HepG2 (cell line): ENCODE results near the gene C20orf141. TPM values are rescaled to one million over a fixed set of nuclear protein-coding genes. Genes with fewer than 3 reads are reported as not detected.

Experiments
- CTCF ChIP-seq: sonication (generic); formaldehyde crosslinking; IDR thresholded peaks from 2 replicates; pipeline ENCODE4 v1.5.0; 2020; ENCODE audit warnings: mild to moderate bottlenecking, missing genetic modification reagents, moderate library complexity
- HCFC1 ChIP-seq: fragments of 150-350 bp; IDR thresholded peaks from 2 replicates; pipeline ENCODE4 v1.6.1; 2014; ENCODE audit warnings: low read depth, low read length
- JUND ChIP-seq: sonication (generic); formaldehyde crosslinking; IDR thresholded peaks from 2 replicates; pipeline ENCODE4 v1.8.0; 2022; ENCODE audit warnings: mild to moderate bottlenecking, missing genetic modification reagents
- KLF15 ChIP-seq: sonication (generic); formaldehyde crosslinking; IDR thresholded peaks from 2 replicates; pipeline ENCODE4 v1.8.1; 2023; ENCODE audit warnings: borderline replicate concordance, mild to moderate bottlenecking, inconsistent platforms, missing genetic modification reagents, mixed read lengths
- KMT2A ChIP-seq: sonication (generic); formaldehyde crosslinking; IDR thresholded peaks from 2 replicates; pipeline ENCODE4 v1.4.0; 2020; ENCODE audit warnings: missing genetic modification reagents
- MIER2 ChIP-seq: IDR thresholded peaks from 2 replicates; pipeline ENCODE4 v1.6.1; 2016; ENCODE audit warnings: missing biosample characterization, missing genetic modification reagents
- NAIF1 ChIP-seq: sonication (generic); formaldehyde crosslinking; IDR thresholded peaks from 2 replicates; pipeline ENCODE4 v1.5.0; 2020; ENCODE audit warnings: mild to moderate bottlenecking, missing genetic modification reagents, borderline replicate concordance
- NFE2L1 ChIP-seq: sonication (generic); formaldehyde crosslinking; IDR thresholded peaks from 2 replicates; pipeline ENCODE4 v1.4.0; 2020; ENCODE audit warnings: missing genetic modification reagents, mild to moderate bottlenecking, borderline replicate concordance
- NFKB2 ChIP-seq: sonication (generic); formaldehyde crosslinking; IDR thresholded peaks from 2 replicates; pipeline ENCODE4 v1.4.0; 2020; ENCODE audit warnings: missing genetic modification reagents, borderline replicate concordance
- NFKBIZ ChIP-seq: IDR thresholded peaks from 2 replicates; pipeline ENCODE4 v1.6.1; 2018; ENCODE audit warnings: missing genetic modification reagents, missing compliant biosample characterization
- NR0B2 ChIP-seq: sonication (generic); formaldehyde crosslinking; IDR thresholded peaks from 2 replicates; pipeline ENCODE4 v1.4.0; 2020; ENCODE audit warnings: mild to moderate bottlenecking, missing genetic modification reagents
- PHF5A ChIP-seq: IDR thresholded peaks from one replicate; pipeline ENCODE4 v1.6.1; 2018; ENCODE audit warnings: low read depth, missing genetic modification reagents; ENCODE audit not compliant: unreplicated experiment
- SETDB1 ChIP-seq: sonication (generic); formaldehyde crosslinking; IDR thresholded peaks from 2 replicates; pipeline ENCODE4 v1.5.1; 2020; ENCODE audit warnings: missing genetic modification reagents, mild to moderate bottlenecking, borderline replicate concordance
- SMAD1 ChIP-seq: sonication (generic); formaldehyde crosslinking; IDR thresholded peaks from 2 replicates; pipeline ENCODE4 v1.4.0; 2020; ENCODE audit warnings: missing genetic modification reagents, low read depth, mild to moderate bottlenecking, borderline replicate concordance
- TBX3 ChIP-seq: fragments of 450-650 bp; IDR thresholded peaks from 2 replicates; pipeline ENCODE4 v1.6.1; 2017; ENCODE audit warnings: antibody characterized with exemption, mild to moderate bottlenecking, inconsistent platforms, borderline replicate concordance
- TFDP1 ChIP-seq: IDR thresholded peaks from 2 replicates; pipeline ENCODE4 v1.6.1; 2016; ENCODE audit warnings: missing compliant biosample characterization, missing genetic modification reagents, borderline replicate concordance
- ZC3H4 ChIP-seq: sonication (generic); formaldehyde crosslinking; IDR thresholded peaks from 2 replicates; pipeline ENCODE4 v1.4.0; 2020; ENCODE audit warnings: missing genetic modification reagents, borderline replicate concordance
- ZNF333 ChIP-seq: sonication (generic); formaldehyde crosslinking; IDR thresholded peaks from 2 replicates; pipeline ENCODE4 v1.4.0; 2020; ENCODE audit warnings: mild to moderate bottlenecking, missing genetic modification reagents, borderline replicate concordance
- ZNF629 ChIP-seq: sonication (generic); formaldehyde crosslinking; conservative IDR thresholded peaks from 2 replicates; pipeline ENCODE4 v1.5.0; 2020; ENCODE audit warnings: missing genetic modification reagents
- polyA plus RNA-seq, 8 experiments: library from polyadenylated mRNA; depleted of rRNA in 3 of 8; stranded (reverse) in 7 of 8; unstranded in 1 of 8; fragments of >200 nt; fragmentation: Illumina TruSeq in 4 of 8; extraction: Trizol in 4 of 8; gene quantifications; 2 replicates each; pipeline versions ENCODE4 v1.2.1 to v1.2.3, GENCODE V29; 2011 to 2016; ENCODE audit warnings: low read depth in 4 of 8, missing spikeins in 1 of 8, mixed read lengths in 1 of 8; ENCODE audit not compliant: insufficient read depth in 1 of 8
- total RNA-seq, 5 experiments: library from RNA; depleted of rRNA; stranded (reverse); fragments of >200 nt; fragmentation: Illumina TruSeq; extraction: Trizol; gene quantifications; 2 replicates each; pipeline ENCODE4 v1.2.3, GENCODE V29; 2016; ENCODE audit warnings: low read depth in 1 of 5
- TF ChIP-seq, protein P1 (sequence below): sonication (generic); formaldehyde crosslinking; IDR thresholded peaks from 2 replicates; pipeline ENCODE4 v1.5.0; 2020; ENCODE audit warnings: mild to moderate bottlenecking, missing genetic modification reagents
- TF ChIP-seq, protein P2 (sequence below): sonication (generic); formaldehyde crosslinking; IDR thresholded peaks from 2 replicates; pipeline ENCODE4 v1.5.1; 2020; ENCODE audit warnings: mild to moderate bottlenecking, missing genetic modification reagents, moderate library complexity

C20orf141 gene
- total and polyA plus RNA-seq, 2 of the 13 experiments (the other 11 are each of a cell fraction or from before 2014, with no cell fraction given), result not detected

DNA sequence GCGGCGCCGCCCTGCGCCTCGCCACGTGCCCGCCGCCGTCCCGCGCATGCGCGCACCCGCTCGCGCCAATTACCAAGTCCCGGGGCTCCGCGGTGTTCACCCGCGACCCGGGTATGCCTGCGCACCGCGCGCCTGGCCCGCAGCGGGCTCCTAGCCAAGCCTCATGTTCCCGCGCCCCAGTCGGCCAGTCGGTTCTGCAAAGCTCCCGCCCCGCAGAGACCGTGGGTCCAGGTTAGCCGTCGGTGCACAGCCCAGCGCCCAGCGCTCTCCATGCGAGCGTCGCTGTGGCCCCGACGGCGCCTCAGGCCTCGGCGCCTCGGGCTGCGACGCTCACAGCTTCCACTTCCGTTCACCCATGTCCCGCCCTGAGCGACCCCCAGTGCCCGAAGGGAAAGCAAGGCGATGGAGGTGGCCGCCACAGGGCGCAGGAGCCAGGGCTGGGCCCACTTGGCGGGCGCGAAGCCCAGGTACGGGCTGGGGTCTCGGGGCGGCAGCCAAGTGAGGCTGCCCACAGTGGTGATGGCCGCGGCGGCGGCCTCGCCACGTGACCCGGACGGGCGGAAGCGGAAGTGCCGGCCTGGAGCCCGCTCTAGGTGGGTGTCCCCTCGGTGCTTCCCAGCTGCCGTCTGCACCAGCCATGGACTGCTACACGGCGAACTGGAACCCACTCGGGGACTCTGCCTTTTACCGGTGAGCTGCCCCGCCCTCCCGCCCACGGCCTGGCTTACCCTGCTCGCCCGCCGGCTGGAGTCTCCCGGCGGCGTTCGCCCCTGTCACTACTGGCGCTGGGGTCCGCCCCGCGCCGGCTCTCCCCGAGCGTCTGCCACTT lies 25.6 kb downstream of the C20orf141 start, which contains the start of the genes PCED1A and VPS16 (continued):
- TF ChIP-seq NFKB2 (CRISPR knock-in tag) (peak; percentile 67), HCFC1 (peak; percentile 93), PHF5A (no peak), NFE2L1 (CRISPR knock-in tag) (peak; percentile 78; the same call in 1 of the 2 replicates), JUND (CRISPR knock-in tag) (no peak), MIER2 (CRISPR knock-in tag) (0 out of 2 replicates have a peak, but pooled peaks have one; percentile 59), SMAD1 (CRISPR knock-in tag) (no peak), NR0B2 (CRISPR knock-in tag) (peak; percentile 97), NAIF1 (CRISPR knock-in tag) (no peak), SETDB1 (CRISPR knock-in tag) (no peak), KMT2A (CRISPR knock-in tag) (peak; percentile 91; the same call in 1 of the 2 replicates), ZNF629 (CRISPR knock-in tag) (peak; percentile 47; the same call in 1 of the 2 replicates), TFDP1 (CRISPR knock-in tag) (peak; percentile 88; the same call in 1 of the 2 replicates), TBX3 (0 out of 2 replicates have a peak, but pooled peaks have one; percentile 20), CTCF (CRISPR knock-in tag) (peak; percentile 18; the same call in 1 of the 2 replicates), ZNF333 (CRISPR knock-in tag) (peak; percentile 92; the same call in 1 of the 2 replicates), NFKBIZ (peak; percentile 87; the same call in 1 of the 2 replicates), KLF15 (peak; percentile 95), ZC3H4 (CRISPR knock-in tag) (peak; percentile 91; the same call in 1 of the 2 replicates)
- TF ChIP-seq, protein P1, sequence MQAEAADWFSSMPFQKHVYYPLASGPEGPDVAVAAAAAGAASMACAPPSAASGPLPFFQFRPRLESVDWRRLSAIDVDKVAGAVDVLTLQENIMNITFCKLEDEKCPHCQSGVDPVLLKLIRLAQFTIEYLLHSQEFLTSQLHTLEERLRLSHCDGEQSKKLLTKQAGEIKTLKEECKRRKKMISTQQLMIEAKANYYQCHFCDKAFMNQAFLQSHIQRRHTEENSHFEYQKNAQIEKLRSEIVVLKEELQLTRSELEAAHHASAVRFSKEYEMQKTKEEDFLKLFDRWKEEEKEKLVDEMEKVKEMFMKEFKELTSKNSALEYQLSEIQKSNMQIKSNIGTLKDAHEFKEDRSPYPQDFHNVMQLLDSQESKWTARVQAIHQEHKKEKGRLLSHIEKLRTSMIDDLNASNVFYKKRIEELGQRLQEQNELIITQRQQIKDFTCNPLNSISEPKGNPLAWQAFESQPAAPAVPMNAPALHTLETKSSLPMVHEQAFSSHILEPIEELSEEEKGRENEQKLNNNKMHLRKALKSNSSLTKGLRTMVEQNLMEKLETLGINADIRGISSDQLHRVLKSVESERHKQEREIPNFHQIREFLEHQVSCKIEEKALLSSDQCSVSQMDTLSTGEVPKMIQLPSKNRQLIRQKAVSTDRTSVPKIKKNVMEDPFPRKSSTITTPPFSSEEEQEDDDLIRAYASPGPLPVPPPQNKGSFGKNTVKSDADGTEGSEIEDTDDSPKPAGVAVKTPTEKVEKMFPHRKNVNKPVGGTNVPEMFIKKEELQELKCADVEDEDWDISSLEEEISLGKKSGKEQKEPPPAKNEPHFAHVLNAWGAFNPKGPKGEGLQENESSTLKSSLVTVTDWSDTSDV (CRISPR knock-in tag), result peak; percentile 73
- TF ChIP-seq, protein P2, sequence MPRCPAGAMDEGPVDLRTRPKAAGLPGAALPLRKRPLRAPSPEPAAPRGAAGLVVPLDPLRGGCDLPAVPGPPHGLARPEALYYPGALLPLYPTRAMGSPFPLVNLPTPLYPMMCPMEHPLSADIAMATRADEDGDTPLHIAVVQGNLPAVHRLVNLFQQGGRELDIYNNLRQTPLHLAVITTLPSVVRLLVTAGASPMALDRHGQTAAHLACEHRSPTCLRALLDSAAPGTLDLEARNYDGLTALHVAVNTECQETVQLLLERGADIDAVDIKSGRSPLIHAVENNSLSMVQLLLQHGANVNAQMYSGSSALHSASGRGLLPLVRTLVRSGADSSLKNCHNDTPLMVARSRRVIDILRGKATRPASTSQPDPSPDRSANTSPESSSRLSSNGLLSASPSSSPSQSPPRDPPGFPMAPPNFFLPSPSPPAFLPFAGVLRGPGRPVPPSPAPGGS (CRISPR knock-in tag), result peak; percentile 99
